Astrocyte (in vitro differentiated cells and primary cell): ENCODE data around the gene MT1H. TPM values are rescaled to one million over a fixed set of nuclear protein-coding genes. Genes with fewer than 3 reads are reported as not detected.

Experiments
- DNase-seq: peaks from one replicate; pipeline ENCODE4 v3.0.0-alpha.2; 2010; ENCODE audit warnings: low read depth
- FAIRE-seq: peaks from 2 replicates; lab custom pipeline; 2011; peaks lifted over from hg19 to GRCh38; lab: Jason Lieb, UNC
- H2AFZ ChIP-seq: 2 replicates; pipeline ENCODE4 v1.6.0; 2012; ENCODE audit warnings: low read depth, low read length, inconsistent platforms
- H3K27ac ChIP-seq: 2 replicates; pipeline ENCODE4 v1.5.1; 2011; ENCODE audit warnings: low read depth, low read length, inconsistent platforms
- H3K27me3 ChIP-seq: 2 replicates; pipeline ENCODE4 v1.6.0; 2011; ENCODE audit warnings: low read length, inconsistent platforms; ENCODE audit not compliant: insufficient read depth
- H3K36me3 ChIP-seq: 2 replicates; pipeline ENCODE4 v1.5.1; 2011; ENCODE audit warnings: low read length, inconsistent platforms; ENCODE audit not compliant: insufficient read depth
- H3K4me1 ChIP-seq: 2 replicates; pipeline ENCODE4 v1.5.1; 2011; ENCODE audit warnings: low read length, inconsistent platforms; ENCODE audit not compliant: insufficient read depth
- H3K4me2 ChIP-seq: 2 replicates; pipeline ENCODE4 v1.6.0; 2012; ENCODE audit warnings: low read length, inconsistent platforms
- H3K4me3 ChIP-seq: 2 replicates; pipeline ENCODE4 v1.5.1; 2011; ENCODE audit warnings: low read depth, mild to moderate bottlenecking, low read length, inconsistent platforms; ENCODE audit not compliant: insufficient read depth
- H3K79me2 ChIP-seq: 2 replicates; pipeline ENCODE4 v1.6.0; 2012; ENCODE audit warnings: mild to moderate bottlenecking, low read length, inconsistent platforms; ENCODE audit not compliant: insufficient read depth
- H3K9ac ChIP-seq: 2 replicates; pipeline ENCODE4 v1.6.0; 2012; ENCODE audit warnings: mild to moderate bottlenecking, low read length, inconsistent platforms
- H3K9me3 ChIP-seq: 2 replicates; pipeline ENCODE4 v1.5.1; 2012; ENCODE audit warnings: low read depth, mild to moderate bottlenecking, low read length, inconsistent platforms; ENCODE audit not compliant: insufficient read depth
- H4K20me1 ChIP-seq: 2 replicates; pipeline ENCODE4 v1.6.0; 2012; ENCODE audit warnings: low read length, inconsistent platforms; ENCODE audit not compliant: insufficient read depth
- H3K27ac Mint-ChIP-seq: one replicate; pipeline ENCODE4 v1.8.0; 2021; ENCODE audit warnings: mild to moderate bottlenecking, mixed read lengths; ENCODE audit not compliant: unreplicated experiment
- H3K27me3 Mint-ChIP-seq: one replicate; pipeline ENCODE4 v1.8.0; 2021; ENCODE audit warnings: low read depth, mixed read lengths; ENCODE audit not compliant: unreplicated experiment
- H3K36me3 Mint-ChIP-seq: one replicate; pipeline ENCODE4 v1.8.0; 2021; ENCODE audit warnings: low read depth, mixed read lengths; ENCODE audit not compliant: unreplicated experiment
- H3K4me1 Mint-ChIP-seq: one replicate; pipeline ENCODE4 v1.8.0; 2021; ENCODE audit warnings: low read depth, mixed read lengths; ENCODE audit not compliant: unreplicated experiment
- H3K4me3 Mint-ChIP-seq: one replicate; pipeline ENCODE4 v1.8.0; 2021; ENCODE audit warnings: mild to moderate bottlenecking, moderate library complexity, mixed read lengths; ENCODE audit not compliant: unreplicated experiment
- H3K9me3 Mint-ChIP-seq: one replicate; pipeline ENCODE4 v1.8.0; 2021; ENCODE audit warnings: mild to moderate bottlenecking, mixed read lengths; ENCODE audit not compliant: unreplicated experiment
- EZH2 ChIP-seq: IDR thresholded peaks from 2 replicates; pipeline ENCODE4 v1.6.1; 2012; ENCODE audit warnings: mild to moderate bottlenecking, low read length, inconsistent platforms; ENCODE audit not compliant: insufficient read depth
- total RNA-seq: library from RNA; stranded (reverse); gene quantifications from 2 replicates; pipeline ENCODE4 v1.2.1, GENCODE V29; 2021
- TF ChIP-seq, protein P1 (sequence below): IDR thresholded peaks from 2 replicates; pipeline ENCODE4 v1.5.1; 2011; ENCODE audit warnings: low read depth, mild to moderate bottlenecking, inconsistent platforms, low read length, moderate library complexity; ENCODE audit not compliant: insufficient read depth

MT1H gene
- total RNA-seq, 1 donor from 2014 or later = not detected

DNA sequence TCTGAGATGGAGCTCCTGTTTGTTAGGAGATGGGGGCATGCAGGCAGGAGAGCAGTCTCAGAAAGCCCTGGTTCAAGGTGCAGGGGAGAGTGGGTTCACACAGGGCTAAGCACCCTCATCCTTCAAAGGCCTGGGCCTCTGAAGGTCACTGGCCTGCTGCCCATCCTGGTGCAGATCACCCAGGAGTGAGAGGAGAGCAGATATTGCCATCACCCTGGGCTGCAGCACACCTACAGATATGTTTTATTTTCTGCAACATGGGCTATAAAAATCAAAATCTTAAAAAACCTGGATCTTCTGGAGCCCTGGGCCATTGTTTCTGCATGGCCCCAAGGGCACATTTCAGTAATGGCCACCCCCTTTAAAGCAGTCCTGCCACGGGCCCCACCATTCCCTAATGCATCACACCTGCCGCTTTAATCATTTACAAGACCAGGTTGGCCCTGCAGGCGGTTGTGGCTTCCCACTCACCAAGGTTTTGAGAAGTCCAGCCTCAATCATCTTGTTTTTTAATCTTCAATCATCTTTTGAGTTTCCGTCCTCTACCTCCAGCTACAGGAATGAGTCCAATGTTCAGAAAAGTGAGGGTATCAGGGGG lies 39.9 kb downstream of the MT1H start:
- no peaks in the 10 kb centered on the region for H3K9me3 ChIP-seq
- Mint-ChIP-seq H3K27me3 (peaks cover 26% of the 10 kb centered on the region), H3K36me3 (no peaks in the 10 kb centered on the region), H3K4me3 (no peak overlapping the region), H3K9me3 (no peaks in the 10 kb centered on the region), H3K4me1 (no peaks in the 10 kb centered on the region), H3K27ac (no peak overlapping the region)
- FAIRE-seq (no peak), DNase-seq (no peak)
- H3K36me3 ChIP-seq = no peaks in the 10 kb centered on the region
- H2AFZ ChIP-seq = no peak overlapping the region
- H3K4me2 ChIP-seq = no peak overlapping the region
- no peaks in the 10 kb centered on the region for H3K79me2 ChIP-seq
- no peaks in the 10 kb centered on the region for H4K20me1 ChIP-seq
- no peaks in the 10 kb centered on the region for H3K4me1 ChIP-seq
- TF ChIP-seq, protein P1, sequence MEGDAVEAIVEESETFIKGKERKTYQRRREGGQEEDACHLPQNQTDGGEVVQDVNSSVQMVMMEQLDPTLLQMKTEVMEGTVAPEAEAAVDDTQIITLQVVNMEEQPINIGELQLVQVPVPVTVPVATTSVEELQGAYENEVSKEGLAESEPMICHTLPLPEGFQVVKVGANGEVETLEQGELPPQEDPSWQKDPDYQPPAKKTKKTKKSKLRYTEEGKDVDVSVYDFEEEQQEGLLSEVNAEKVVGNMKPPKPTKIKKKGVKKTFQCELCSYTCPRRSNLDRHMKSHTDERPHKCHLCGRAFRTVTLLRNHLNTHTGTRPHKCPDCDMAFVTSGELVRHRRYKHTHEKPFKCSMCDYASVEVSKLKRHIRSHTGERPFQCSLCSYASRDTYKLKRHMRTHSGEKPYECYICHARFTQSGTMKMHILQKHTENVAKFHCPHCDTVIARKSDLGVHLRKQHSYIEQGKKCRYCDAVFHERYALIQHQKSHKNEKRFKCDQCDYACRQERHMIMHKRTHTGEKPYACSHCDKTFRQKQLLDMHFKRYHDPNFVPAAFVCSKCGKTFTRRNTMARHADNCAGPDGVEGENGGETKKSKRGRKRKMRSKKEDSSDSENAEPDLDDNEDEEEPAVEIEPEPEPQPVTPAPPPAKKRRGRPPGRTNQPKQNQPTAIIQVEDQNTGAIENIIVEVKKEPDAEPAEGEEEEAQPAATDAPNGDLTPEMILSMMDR = no peak
- TF ChIP-seq EZH2 = no peak
- no peak overlapping the region for H3K27ac ChIP-seq
- H3K4me3 ChIP-seq = no peak overlapping the region
- no peak overlapping the region for H3K9ac ChIP-seq
- peaks cover 2% of the 10 kb centered on the region for H3K27me3 ChIP-seq

DNA sequence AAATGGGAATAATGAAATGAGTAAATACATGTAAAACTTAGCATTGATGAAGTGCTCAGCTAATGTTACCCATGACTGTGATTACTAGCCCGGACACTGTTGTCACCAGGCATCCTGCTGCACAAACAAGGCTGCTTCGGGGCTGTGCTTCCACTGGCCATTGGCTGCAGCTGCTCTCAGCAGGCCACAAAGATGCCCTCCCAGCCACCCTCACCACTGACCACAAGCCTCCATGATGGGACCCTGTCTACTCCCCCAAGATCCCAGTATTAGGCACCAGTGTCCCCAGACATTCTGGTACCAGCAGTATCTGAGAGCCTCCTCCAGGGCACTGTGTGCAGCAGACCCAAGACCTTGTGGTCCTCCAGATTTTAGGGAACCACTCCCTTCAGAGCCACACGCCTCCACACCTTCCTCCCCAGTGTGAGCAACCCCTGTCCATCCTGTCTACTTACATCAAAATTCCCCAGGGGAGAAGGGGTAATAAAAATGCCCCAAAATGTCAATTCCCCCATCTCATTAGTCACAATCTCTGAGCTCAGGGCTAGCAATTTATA lies 40.6 kb downstream of the MT1H start:
- H3K36me3 ChIP-seq = no peaks in the 10 kb centered on the region
- no peak overlapping the region for H3K9ac ChIP-seq
- H3K36me3 Mint-ChIP-seq = no peaks in the 10 kb centered on the region
- H3K79me2 ChIP-seq = no peaks in the 10 kb centered on the region
- no peak overlapping the region for H2AFZ ChIP-seq
- no peak for DNase-seq
- no peaks in the 10 kb centered on the region for H3K4me1 Mint-ChIP-seq
- H3K4me3 Mint-ChIP-seq = no peak overlapping the region
- H3K27ac Mint-ChIP-seq = no peak overlapping the region
- no peaks in the 10 kb centered on the region for H3K9me3 Mint-ChIP-seq
- H3K4me3 ChIP-seq = no peak overlapping the region
- H3K27me3 ChIP-seq = peaks cover 2% of the 10 kb centered on the region
- no peak for FAIRE-seq
- H3K4me1 ChIP-seq = no peaks in the 10 kb centered on the region
- H3K27me3 Mint-ChIP-seq = peaks cover 26% of the 10 kb centered on the region
- TF ChIP-seq EZH2 = no peak
- TF ChIP-seq, protein P1 = no peak
- H4K20me1 ChIP-seq = no peaks in the 10 kb centered on the region
- no peak overlapping the region for H3K27ac ChIP-seq
- no peak overlapping the region for H3K4me2 ChIP-seq
- no peaks in the 10 kb centered on the region for H3K9me3 ChIP-seq

DNA sequence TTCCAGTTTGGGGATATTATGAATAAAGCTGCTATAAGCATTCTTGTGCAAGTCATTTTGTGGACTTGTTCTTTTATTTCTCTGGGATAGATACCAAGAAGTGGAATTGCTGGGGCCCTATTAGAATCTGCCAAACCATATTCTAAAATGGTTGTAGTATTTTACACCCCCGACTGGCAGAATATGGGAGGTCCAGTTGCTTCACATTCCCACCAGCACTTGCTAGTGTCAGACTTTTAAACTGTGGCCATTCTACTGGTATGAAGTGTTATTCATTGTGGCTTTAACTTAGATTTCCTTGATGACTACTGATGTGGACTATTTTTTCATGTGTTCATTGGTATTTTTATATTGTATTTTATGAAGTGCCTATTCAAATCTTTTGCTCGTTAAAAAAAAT lies 42.2 kb downstream of the MT1H start:
- TF ChIP-seq, protein P1 = no peak
- TF ChIP-seq EZH2 = no peak
- DNase-seq = no peak

More for the DNA sequence above, 42.2 kb downstream of the MT1H start:
- Histone ChIP-seq H3K9ac (no peak overlapping the region), H3K27me3 (peaks cover 2% of the 10 kb centered on the region), H3K9me3 (no peaks in the 10 kb centered on the region), H3K79me2 (no peaks in the 10 kb centered on the region), H3K4me1 (no peaks in the 10 kb centered on the region), H3K4me2 (no peak overlapping the region), H3K4me3 (no peak overlapping the region), H3K36me3 (no peaks in the 10 kb centered on the region), H2AFZ (no peak overlapping the region), H4K20me1 (no peaks in the 10 kb centered on the region), H3K27ac (no peak overlapping the region)
- Mint-ChIP-seq H3K27me3 (peaks cover 27% of the 10 kb centered on the region), H3K27ac (no peak overlapping the region), H3K9me3 (no peaks in the 10 kb centered on the region), H3K4me1 (no peaks in the 10 kb centered on the region), H3K4me3 (no peak overlapping the region), H3K36me3 (no peaks in the 10 kb centered on the region)
- no peak for FAIRE-seq
